HG03442 (cell line): Measurements from ENCODE around the gene PCDHA2.
"Not testable (repeated sequence)": the region's sequence is repeated elsewhere in the genome, so short reads cannot be mapped to it uniquely, and the experiment has no call there.

Experiments used
- ATAC-seq: cut with Tn5 transposase; IDR thresholded peaks from one replicate; pipeline ENCODE4 v1.9.1; 2021; ENCODE audit warnings: mild to moderate bottlenecking, moderate library complexity; ENCODE audit not compliant: unreplicated experiment

PCDHA2 gene

GRCh38 chr5:140808889-140809291 is 14.2 kb downstream of the PCDHA2 start:
- ATAC-seq: no peak

GRCh38 chr5:140821375-140822280 is 27.0 kb downstream of the PCDHA2 start, which contains the start of gene PCDHA5:
TSS of gene PCDHA5 (plus strand) at chr5:140821613.
- no peak for ATAC-seq

GRCh38 chr5:140822281-140822629 is 27.6 kb downstream of the PCDHA2 start:
- ATAC-seq: no peak

- ATAC-seq: not testable (repeated sequence)
Observed at GRCh38 chr5:140822969-140823368, 28.3 kb downstream of the PCDHA2 start.

- no peak for ATAC-seq
Observed at GRCh38 chr5:140823475-140823874, 28.8 kb downstream of the PCDHA2 start.

GRCh38 chr5:140827704-140828361 is 33.2 kb downstream of the PCDHA2 start, which contains the start of gene PCDHA6:
TSS of gene PCDHA6 (plus strand) at chr5:140827960. CDS start at chr5:140828092, 132 bp downstream.
- no peak for ATAC-seq

- ATAC-seq: no peak
Observed at GRCh38 chr5:140828362-140828737, 33.7 kb downstream of the PCDHA2 start.

GRCh38 chr5:140829511-140830501 is 35.2 kb downstream of the PCDHA2 start:
- ATAC-seq: not testable (repeated sequence)

GRCh38 chr5:140833993-140834392 is 39.3 kb downstream of the PCDHA2 start, which contains the start of gene PCDHA7:
TSS of gene PCDHA7 (plus strand) at chr5:140834269. CDS start at chr5:140834384, 115 bp downstream.
- no peak for ATAC-seq

- ATAC-seq: not testable (repeated sequence)
Observed at GRCh38 chr5:140834439-140835008, 39.9 kb downstream of the PCDHA2 start.

GRCh38 chr5:140835622-140836510 is 41.2 kb downstream of the PCDHA2 start:
- no peak for ATAC-seq

GRCh38 chr5:140840978-140841962 is 46.6 kb downstream of the PCDHA2 start, which contains the start of gene PCDHA8:
TSS of gene PCDHA8 (plus strand) at chr5:140841187. CDS start at chr5:140841322, 135 bp downstream.
- ATAC-seq: no peak

- ATAC-seq: no peak
Observed at GRCh38 chr5:140842798-140843733, 48.4 kb downstream of the PCDHA2 start.
